Measurements from ENCODE around the gene ANO1.

ANO1 gene

DNA sequence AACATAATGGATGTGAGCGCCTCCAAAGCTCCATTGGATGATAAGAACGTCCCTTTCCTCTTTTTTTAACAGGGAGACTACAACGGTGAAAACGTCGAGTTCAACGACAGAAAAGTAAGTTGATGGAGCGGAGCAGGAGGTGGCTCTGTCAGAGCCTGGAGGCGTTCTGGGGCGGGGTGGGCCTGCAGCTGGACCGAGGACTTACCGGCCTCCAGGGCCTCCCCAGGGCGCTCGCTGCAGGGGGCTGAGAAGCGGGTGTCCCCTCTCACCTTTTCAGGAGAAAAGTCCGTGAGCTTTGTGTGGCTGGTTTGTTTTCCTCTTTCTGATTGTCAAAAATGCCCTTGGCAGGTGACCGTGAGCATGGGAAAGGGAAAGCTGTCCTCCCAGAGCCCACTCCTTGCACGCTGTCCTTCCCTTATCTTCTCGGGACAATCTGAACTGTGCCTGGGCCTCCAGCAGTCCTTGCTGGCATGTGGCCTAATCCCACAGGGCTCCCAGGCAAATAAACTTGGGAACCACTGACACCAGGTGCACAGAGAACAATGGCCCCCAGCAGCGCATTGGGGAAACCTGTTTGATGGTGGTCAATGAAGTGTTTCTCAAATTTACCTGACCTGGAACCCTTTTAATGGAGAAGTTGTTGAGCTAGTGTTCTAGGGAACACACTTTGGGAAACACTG is 38.4 kb downstream of the ANO1 start:
- Histone ChIP-seq H3K27ac (ENCODE audit: low read length) (no peak overlapping the region), H3K27me3 (ENCODE audit: low read depth, low read length) (0 out of 2 replicates have a peak, but pooled peaks cover 7% of the 10 kb centered on the region), H3K4me3 (ENCODE audit: low read length) (no peak overlapping the region), H3K36me3 (replicated peaks; ENCODE audit: low read depth, low read length) (no peaks in the 10 kb centered on the region), H4K20me1 (ENCODE audit: insufficient read depth, low read length) (no peaks in the 10 kb centered on the region), H3K4me1 (ENCODE audit: low read length) (no peaks in the 10 kb centered on the region), H3K9ac (ENCODE audit: low read length) (no peak overlapping the region), H3K4me2 (ENCODE audit: low read length) (no peak overlapping the region), H3K79me2 (ENCODE audit: low read length) (no peaks in the 10 kb centered on the region), H2AFZ (ENCODE audit: low read depth, low read length) (no peak overlapping the region), H3K9me3 (ENCODE audit: insufficient read depth, low read length) (no peaks in the 10 kb centered on the region)
- TF ChIP-seq, protein P1, sequence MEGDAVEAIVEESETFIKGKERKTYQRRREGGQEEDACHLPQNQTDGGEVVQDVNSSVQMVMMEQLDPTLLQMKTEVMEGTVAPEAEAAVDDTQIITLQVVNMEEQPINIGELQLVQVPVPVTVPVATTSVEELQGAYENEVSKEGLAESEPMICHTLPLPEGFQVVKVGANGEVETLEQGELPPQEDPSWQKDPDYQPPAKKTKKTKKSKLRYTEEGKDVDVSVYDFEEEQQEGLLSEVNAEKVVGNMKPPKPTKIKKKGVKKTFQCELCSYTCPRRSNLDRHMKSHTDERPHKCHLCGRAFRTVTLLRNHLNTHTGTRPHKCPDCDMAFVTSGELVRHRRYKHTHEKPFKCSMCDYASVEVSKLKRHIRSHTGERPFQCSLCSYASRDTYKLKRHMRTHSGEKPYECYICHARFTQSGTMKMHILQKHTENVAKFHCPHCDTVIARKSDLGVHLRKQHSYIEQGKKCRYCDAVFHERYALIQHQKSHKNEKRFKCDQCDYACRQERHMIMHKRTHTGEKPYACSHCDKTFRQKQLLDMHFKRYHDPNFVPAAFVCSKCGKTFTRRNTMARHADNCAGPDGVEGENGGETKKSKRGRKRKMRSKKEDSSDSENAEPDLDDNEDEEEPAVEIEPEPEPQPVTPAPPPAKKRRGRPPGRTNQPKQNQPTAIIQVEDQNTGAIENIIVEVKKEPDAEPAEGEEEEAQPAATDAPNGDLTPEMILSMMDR (IDR thresholded peaks at IDR 0.05; ENCODE audit: low read depth, low read length), result no peak
- TF ChIP-seq EZH2phosphoT487 (IDR thresholded peaks at IDR 0.05; ENCODE audit: low read depth), result no peak

DNA sequence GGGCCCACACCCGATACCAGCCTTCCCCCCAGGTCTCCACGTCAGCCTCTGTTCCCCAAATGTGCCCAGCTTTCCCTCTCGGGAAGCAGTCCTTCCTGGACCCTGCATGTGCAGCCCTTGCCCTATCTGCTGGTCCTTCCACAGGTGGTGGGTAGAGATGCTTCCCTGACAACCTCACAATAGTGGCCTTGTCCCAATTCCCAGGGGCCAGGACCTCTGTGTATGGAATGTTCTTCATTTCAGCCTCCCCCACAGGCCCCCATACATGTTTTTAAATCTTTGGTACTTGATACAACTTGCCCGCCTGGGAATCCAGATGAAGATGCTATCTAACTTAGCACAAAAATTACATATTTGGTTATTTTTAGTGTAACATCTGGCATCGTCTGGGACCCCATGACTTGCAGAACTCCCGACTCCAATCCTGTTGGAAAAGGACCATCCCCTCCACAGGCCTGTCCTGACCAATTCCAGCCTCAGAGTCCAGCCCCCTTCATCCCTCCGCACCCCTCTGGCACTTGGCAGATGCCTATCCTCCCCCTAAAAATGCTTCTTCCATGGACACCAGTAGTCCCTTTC is 39.5 kb downstream of the ANO1 start:
- Histone ChIP-seq H3K79me2 (ENCODE audit: low read length) (no peaks in the 10 kb centered on the region), H3K36me3 (replicated peaks; ENCODE audit: low read depth, low read length) (no peaks in the 10 kb centered on the region), H3K4me1 (ENCODE audit: low read length) (no peaks in the 10 kb centered on the region), H3K27me3 (ENCODE audit: low read depth, low read length) (0 out of 2 replicates have a peak, but pooled peaks cover 7% of the 10 kb centered on the region), H3K4me3 (ENCODE audit: low read length) (no peak overlapping the region), H3K27ac (ENCODE audit: low read length) (no peak overlapping the region), H4K20me1 (ENCODE audit: insufficient read depth, low read length) (no peaks in the 10 kb centered on the region), H3K4me2 (ENCODE audit: low read length) (no peak overlapping the region), H3K9me3 (ENCODE audit: insufficient read depth, low read length) (no peaks in the 10 kb centered on the region), H2AFZ (ENCODE audit: low read depth, low read length) (no peak overlapping the region), H3K9ac (ENCODE audit: low read length) (no peak overlapping the region)
- TF ChIP-seq, protein P1 (IDR thresholded peaks at IDR 0.05; ENCODE audit: low read depth, low read length), result no peak
- no peak for TF ChIP-seq EZH2phosphoT487 (IDR thresholded peaks at IDR 0.05; ENCODE audit: low read depth)

DNA sequence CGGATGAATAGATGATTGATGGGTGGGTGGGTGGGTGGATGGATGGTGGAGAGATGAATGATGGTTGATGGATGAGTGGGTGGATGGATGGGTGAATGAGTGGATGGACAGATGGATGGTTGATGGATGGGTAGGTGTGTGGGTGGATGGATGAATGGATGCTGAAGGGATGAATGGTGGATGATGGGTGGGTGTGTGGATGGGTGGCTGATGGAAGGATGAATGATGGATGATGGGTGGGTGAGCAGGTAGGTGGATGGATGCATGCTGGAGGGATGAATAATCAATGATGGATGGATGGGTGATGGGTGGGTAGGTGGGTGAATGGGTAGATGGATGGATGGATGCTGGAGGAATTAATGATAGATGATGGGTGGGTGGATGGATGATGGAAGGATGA is 40.5 kb downstream of the ANO1 start:
- Histone ChIP-seq H3K4me1 (ENCODE audit: low read length) (no peaks in the 10 kb centered on the region), H3K9ac (ENCODE audit: low read length) (no peak overlapping the region), H3K27me3 (ENCODE audit: low read depth, low read length) (peaks cover 4% of the 10 kb centered on the region; the same call in 1 of the 2 replicates), H3K27ac (ENCODE audit: low read length) (no peak overlapping the region), H4K20me1 (ENCODE audit: insufficient read depth, low read length) (no peaks in the 10 kb centered on the region), H3K4me3 (ENCODE audit: low read length) (no peak overlapping the region), H3K36me3 (replicated peaks; ENCODE audit: low read depth, low read length) (no peaks in the 10 kb centered on the region), H3K79me2 (ENCODE audit: low read length) (no peaks in the 10 kb centered on the region), H2AFZ (ENCODE audit: low read depth, low read length) (no peak overlapping the region), H3K9me3 (ENCODE audit: insufficient read depth, low read length) (no peaks in the 10 kb centered on the region), H3K4me2 (ENCODE audit: low read length) (no peak overlapping the region)
- TF ChIP-seq EZH2phosphoT487 (IDR thresholded peaks at IDR 0.05; ENCODE audit: low read depth), result no peak
- TF ChIP-seq, protein P1 (IDR thresholded peaks at IDR 0.05; ENCODE audit: low read depth, low read length), result no peak

DNA sequence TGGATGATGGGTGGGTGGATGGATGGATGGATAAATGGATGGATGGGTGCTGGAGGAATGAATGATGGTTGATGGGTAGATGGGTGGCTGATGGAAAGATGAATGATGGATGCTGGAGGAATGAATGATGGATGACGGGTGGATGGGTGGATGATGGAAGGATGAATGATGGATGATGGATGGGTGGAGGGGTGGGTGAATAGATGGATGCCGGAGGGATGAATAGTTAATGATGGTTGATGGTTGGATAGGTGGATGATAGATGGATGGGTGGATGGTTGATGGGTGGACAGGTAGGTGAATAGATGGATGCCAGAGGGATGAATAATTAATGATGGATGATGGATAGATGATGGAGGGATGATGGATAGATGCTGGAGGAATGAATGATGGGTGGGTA is 41.4 kb downstream of the ANO1 start:
- no peak for TF ChIP-seq EZH2phosphoT487 (IDR thresholded peaks at IDR 0.05; ENCODE audit: low read depth)
- TF ChIP-seq, protein P1 (IDR thresholded peaks at IDR 0.05; ENCODE audit: low read depth, low read length), result no peak
- no peaks in the 10 kb centered on the region for H3K79me2 ChIP-seq (ENCODE audit: low read length)
- no peaks in the 10 kb centered on the region for H3K36me3 ChIP-seq (replicated peaks; ENCODE audit: low read depth, low read length)
- no peak overlapping the region for H3K9ac ChIP-seq (ENCODE audit: low read length)
- no peaks in the 10 kb centered on the region for H3K4me1 ChIP-seq (ENCODE audit: low read length)
- H2AFZ ChIP-seq (ENCODE audit: low read depth, low read length), result no peak overlapping the region
- H4K20me1 ChIP-seq (ENCODE audit: insufficient read depth, low read length), result no peaks in the 10 kb centered on the region
- H3K4me3 ChIP-seq (ENCODE audit: low read length), result no peak overlapping the region
- no peak overlapping the region for H3K27ac ChIP-seq (ENCODE audit: low read length)
- no peaks in the 10 kb centered on the region for H3K9me3 ChIP-seq (ENCODE audit: insufficient read depth, low read length)
- no peak overlapping the region for H3K4me2 ChIP-seq (ENCODE audit: low read length)
- no peaks in the 10 kb centered on the region; the same call in 1 of the 2 replicates for H3K27me3 ChIP-seq (ENCODE audit: low read depth, low read length)

Measured in OCI-LY3 (cell line).